K562 (cell line): Measurements from ENCODE around the gene LRP1B. TPM values are rescaled to one million over a fixed set of nuclear protein-coding genes. Genes with fewer than 3 reads are reported as not detected.

Experiments used
- ATAC-seq: fragments of 200-7000 bp; cut with Tn5 transposase; 3 replicates; pipeline ENCODE4 v1.9.1; 2020; ENCODE audit warnings: moderate library complexity
- BruUV-seq: library from RNA; stranded (reverse); fragments of 400-500 nt; replicated peaks from 2 replicates; lab custom pipeline; 2021; lab: Mats Ljungman, UMichigan
- CTCF ChIA-PET: fragments of 300-600 bp; formaldehyde crosslinking; extraction: SDS; loops from one replicate; lab custom pipeline; 2021; ENCODE audit warnings: low intra/inter-chr PET ratio; lab: Yijun Ruan, JAX
- POLR2A ChIA-PET: fragments of 300-600, 350-650 bp; sonication (Branson Sonifier 250); formaldehyde crosslinking; extraction: SDS; loops from one replicate; lab custom pipeline; 2021; ENCODE audit warnings: antibody characterized with exemption, inconsistent platforms; lab: Yijun Ruan, JAX
- DNase-seq, 4 experiments: peaks; one replicate each; pipeline versions ENCODE4 v3.0.0 to v3.0.0-alpha.2; 2011 to 2018; ENCODE audit warnings: low spot score in 3 of 4, mixed read lengths in 3 of 4; ENCODE audit errors: extremely low read depth in 1 of 4
- FAIRE-seq: peaks from 2 replicates; lab custom pipeline; 2011; peaks lifted over from hg19 to GRCh38; lab: Jason Lieb, UNC
- H2AFZ ChIP-seq: 2 replicates; pipeline ENCODE4 v1.6.0; 2011; ENCODE audit warnings: low read depth, low read length, control low read depth, inconsistent platforms
- H3K27ac ChIP-seq: fragments of 200-600 bp; 3 replicates; pipeline ENCODE4 v1.8.0; 2011; ENCODE audit warnings: low read depth, mild to moderate bottlenecking, control low read depth, inconsistent platforms, low read length, moderate library complexity, mixed read lengths; ENCODE audit errors: extremely low read depth
- H3K27me3 ChIP-seq, 2 experiments: fragments of 300-600 bp in 1 of 2; 2 replicates in 1 of 2; 3 replicates in 1 of 2; pipeline versions ENCODE4 v1.6.0 to v1.8.0; 2011; ENCODE audit warnings: inconsistent platforms in 2 of 2, low read length in 2 of 2, mild to moderate bottlenecking in 1 of 2, mixed read lengths in 1 of 2, moderate library complexity in 1 of 2; ENCODE audit not compliant: control insufficient read depth in 2 of 2, insufficient read depth in 2 of 2
- H3K36me3 ChIP-seq: fragments of 300-600 bp; 3 replicates; pipeline ENCODE4 v1.8.0; 2011; ENCODE audit warnings: mild to moderate bottlenecking, low read length, inconsistent platforms; ENCODE audit not compliant: control insufficient read depth, insufficient read depth
- H3K4me1 ChIP-seq, 2 experiments: fragments of 200-600 bp in 1 of 2; replicated peaks in 1 of 2; 2 replicates in 1 of 2; 3 replicates in 1 of 2; pipeline versions ENCODE4 v1.5.1 to v1.8.0; 2011; ENCODE audit warnings: inconsistent platforms in 2 of 2, low read length in 2 of 2, mild to moderate bottlenecking in 1 of 2, mixed read lengths in 1 of 2, moderate library complexity in 1 of 2; ENCODE audit not compliant: control insufficient read depth in 2 of 2, insufficient read depth in 2 of 2
- H3K4me2 ChIP-seq: 2 replicates; pipeline ENCODE4 v1.6.1; 2011; ENCODE audit warnings: low read length, control low read depth, inconsistent platforms, mixed read lengths; ENCODE audit not compliant: insufficient read depth
- H3K4me3 ChIP-seq: fragments of 200-600 bp; sonication (generic), shearing (Covaris generic); 2 replicates; pipeline ENCODE4 v1.5.1; 2016; ENCODE audit warnings: control low read depth, inconsistent platforms
- H3K79me2 ChIP-seq: fragments of 200-600 bp; 3 replicates; pipeline ENCODE4 v1.8.0; 2011; ENCODE audit warnings: low read length, inconsistent platforms; ENCODE audit not compliant: control insufficient read depth, insufficient read depth
- H3K9ac ChIP-seq, 2 experiments: 2 replicates each; pipeline versions ENCODE4 v1.6.0 to v1.6.1; 2011; ENCODE audit warnings: low read depth in 2 of 2, low read length in 2 of 2, control low read depth in 1 of 2, inconsistent platforms in 1 of 2, mild to moderate bottlenecking in 1 of 2, mixed read lengths in 1 of 2; ENCODE audit not compliant: insufficient read depth in 1 of 2
- H3K9me1 ChIP-seq: one replicate; pipeline ENCODE4 v1.6.0; 2011; ENCODE audit warnings: inconsistent platforms, mild to moderate bottlenecking, low read length, moderate library complexity; ENCODE audit not compliant: control insufficient read depth, insufficient read depth
- H3K9me3 ChIP-seq: replicated peaks from 2 replicates; pipeline ENCODE4 v1.5.1; 2011; ENCODE audit warnings: low read depth, low read length, inconsistent platforms; ENCODE audit not compliant: control insufficient read depth, insufficient read depth
- H4K20me1 ChIP-seq: replicated peaks from 2 replicates; pipeline ENCODE4 v1.6.1; 2011; ENCODE audit warnings: low read length, inconsistent platforms, mixed read lengths; ENCODE audit not compliant: control insufficient read depth, insufficient read depth
- HDAC2 ChIP-seq: fragments of 450-650 bp; IDR thresholded peaks from 2 replicates; pipeline ENCODE4 v1.6.1; 2016; ENCODE audit warnings: mild to moderate bottlenecking
- HDAC6 ChIP-seq: IDR thresholded peaks from 2 replicates; pipeline ENCODE4 v1.6.1; 2012; ENCODE audit warnings: low read depth, mild to moderate bottlenecking, control low read depth, inconsistent platforms, low read length, moderate library complexity
- NR4A1 ChIP-seq, 2 experiments: fragments of 250-450 bp in 1 of 2; fragments of 450-650 bp in 1 of 2; sonication (Bioruptor Pico) in 1 of 2; IDR thresholded peaks; 2 replicates each; pipeline versions ENCODE4 v1.4.0 to v1.6.1; 2016 to 2020; ENCODE audit warnings: mild to moderate bottlenecking in 2 of 2, missing compliant biosample characterization in 1 of 2, missing genetic modification characterization in 1 of 2, moderate library complexity in 1 of 2
- POLR2H ChIP-seq: IDR thresholded peaks from 2 replicates; pipeline ENCODE4 v1.6.1; 2016; ENCODE audit warnings: missing genetic modification characterization, low read depth, mild to moderate bottlenecking, control low read depth, missing compliant biosample characterization, moderate library complexity
- SUPT5H ChIP-seq: fragments of 450-650 bp; IDR thresholded peaks from 2 replicates; pipeline ENCODE4 v1.6.1; 2016
- U2AF2 ChIP-seq: fragments of 200-400 bp; formaldehyde crosslinking; optimal IDR thresholded peaks from 2 replicates; pipeline ENCODE3; 2017; ENCODE audit warnings: low read depth, mild to moderate bottlenecking, low read length
- ZBTB7A ChIP-seq: IDR thresholded peaks from 2 replicates; pipeline ENCODE4 v1.6.1; 2011; ENCODE audit warnings: low read depth, mild to moderate bottlenecking, low read length, moderate library complexity, borderline replicate concordance; ENCODE audit not compliant: control insufficient read depth
- ZEB2 ChIP-seq: fragments of 450-650 bp; IDR thresholded peaks from 2 replicates; pipeline ENCODE4 v1.6.1; 2016
- ZNF165 ChIP-seq: fragments of 250-450 bp; sonication (Bioruptor Pico); IDR thresholded peaks from 2 replicates; pipeline ENCODE4 v1.4.0; 2020; ENCODE audit warnings: borderline replicate concordance
- ZNF384 ChIP-seq: IDR thresholded peaks from 2 replicates; pipeline ENCODE4 v1.6.1; 2012; ENCODE audit warnings: low read depth, low read length, improper control_type of control experiment
- in situ Hi-C: fragments of 300-500 bp; cut with MboI; formaldehyde crosslinking; loops from 4 replicates; pipeline ENCODE4 v1.15.0; 2018; ENCODE audit warnings: inconsistent platforms, mixed read lengths
- intact Hi-C: fragments of 100-400 bp; cut with micrococcal nuclease; formaldehyde crosslinking; loops from 2 replicates; pipeline ENCODE4 v1.14.2; 2022
- polyA plus RNA-seq, 8 experiments: library from polyadenylated mRNA; depleted of rRNA in 4 of 8; stranded (reverse) in 5 of 8; unstranded in 3 of 8; fragments of >200 nt; fragmentation: Nextera tagmentation in 2 of 8; fragmentation: Illumina TruSeq in 1 of 8; extraction: Ambion mirVana in 2 of 8; extraction: Trizol in 1 of 8; gene quantifications; 2 replicates each; pipeline versions ENCODE4 v1.2.1 to v1.2.3, GENCODE V29; 2011 to 2014; ENCODE audit warnings: inconsistent platforms in 1 of 8, missing spikeins in 1 of 8
- total RNA-seq, 7 experiments: library from RNA; depleted of rRNA in 6 of 7; stranded (reverse); fragments of >200 nt in 6 of 7; fragmentation: Illumina TruSeq in 2 of 7; extraction: Trizol in 2 of 7; gene quantifications; 2 replicates each; pipeline versions ENCODE4 v1.2.1 to v1.2.3, GENCODE V29; 2011 to 2021; ENCODE audit warnings: low replicate concordance in 1 of 7
- TF ChIP-seq, protein P1 (sequence below): fragments of 250-450 bp; sonication (Bioruptor Pico); IDR thresholded peaks from 2 replicates; pipeline ENCODE4 v1.9.0; 2021; ENCODE audit warnings: mild to moderate bottlenecking
- TF ChIP-seq, protein P2 (sequence below): fragments of 450-650 bp; IDR thresholded peaks from 2 replicates; pipeline ENCODE4 v1.7.1; 2018; ENCODE audit warnings: mild to moderate bottlenecking, low read depth; ENCODE audit not compliant: partially characterized antibody

LRP1B gene
- total and polyA plus RNA-seq, 9 of the 15 experiments (the other 6 are each of a cell fraction or from before 2014, with no cell fraction given), result not detected

- H3K9ac ChIP-seq, result no peak overlapping the region
- intact Hi-C loops (no loop called here), in situ Hi-C loops (no loop called here)
- no peaks in the 10 kb centered on the region for H3K36me3 ChIP-seq
- no TSS peak for BruUV-seq
- FAIRE-seq, result no peak
- no peaks in the 10 kb centered on the region for H3K79me2 ChIP-seq
- H4K20me1 ChIP-seq, result no peaks in the 10 kb centered on the region
- CTCF ChIA-PET, result no interaction called here
- no peak overlapping the region for H3K27ac ChIP-seq
- H3K4me2 ChIP-seq, result no peak overlapping the region
- H3K27me3 ChIP-seq, result no peaks in the 10 kb centered on the region
- POLR2A ChIA-PET, result no interaction called here
- DNase-seq, result no peak
- H3K9me1 ChIP-seq, result no peaks in the 10 kb centered on the region
- TF ChIP-seq U2AF2, result no peak
- TF ChIP-seq ZNF165 (CRISPR knock-in tag), result no peak
- TF ChIP-seq SUPT5H, result no peak
- ATAC-seq, result no peak
- H2AFZ ChIP-seq, result no peak overlapping the region
- no peaks in the 10 kb centered on the region for H3K4me1 ChIP-seq
- no peaks in the 10 kb centered on the region for H3K9me3 ChIP-seq
- H3K4me3 ChIP-seq, result no peak overlapping the region
Observed at GRCh38 chr2:141113301-141113700, 1017.5 kb downstream of the LRP1B start.

- H3K9me3 ChIP-seq, result no peaks in the 10 kb centered on the region
- H3K9me1 ChIP-seq, result no peaks in the 10 kb centered on the region
- FAIRE-seq, result no peak
- in situ Hi-C loops, result no loop called here
- H2AFZ ChIP-seq, result no peak overlapping the region
- H3K36me3 ChIP-seq, result no peaks in the 10 kb centered on the region
- H3K79me2 ChIP-seq, result no peaks in the 10 kb centered on the region
- no peak overlapping the region for H3K4me2 ChIP-seq
- no peaks in the 10 kb centered on the region for H4K20me1 ChIP-seq
- no TSS peak for BruUV-seq
- TF ChIP-seq ZEB2 (no peak), ZBTB7A (no peak), ZNF384 (no peak), NR4A1 (CRISPR knock-in tag; IDR thresholded peaks at IDR 0.05) (no peak), NR4A1 (tag; IDR thresholded peaks at IDR 0.05) (no peak), POLR2H (tag) (no peak), HDAC6 (no peak), HDAC2 (no peak)
- TF ChIP-seq, protein P1, sequence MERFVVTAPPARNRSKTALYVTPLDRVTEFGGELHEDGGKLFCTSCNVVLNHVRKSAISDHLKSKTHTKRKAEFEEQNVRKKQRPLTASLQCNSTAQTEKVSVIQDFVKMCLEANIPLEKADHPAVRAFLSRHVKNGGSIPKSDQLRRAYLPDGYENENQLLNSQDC (CRISPR knock-in tag), result no peak
- TF ChIP-seq, protein P2, sequence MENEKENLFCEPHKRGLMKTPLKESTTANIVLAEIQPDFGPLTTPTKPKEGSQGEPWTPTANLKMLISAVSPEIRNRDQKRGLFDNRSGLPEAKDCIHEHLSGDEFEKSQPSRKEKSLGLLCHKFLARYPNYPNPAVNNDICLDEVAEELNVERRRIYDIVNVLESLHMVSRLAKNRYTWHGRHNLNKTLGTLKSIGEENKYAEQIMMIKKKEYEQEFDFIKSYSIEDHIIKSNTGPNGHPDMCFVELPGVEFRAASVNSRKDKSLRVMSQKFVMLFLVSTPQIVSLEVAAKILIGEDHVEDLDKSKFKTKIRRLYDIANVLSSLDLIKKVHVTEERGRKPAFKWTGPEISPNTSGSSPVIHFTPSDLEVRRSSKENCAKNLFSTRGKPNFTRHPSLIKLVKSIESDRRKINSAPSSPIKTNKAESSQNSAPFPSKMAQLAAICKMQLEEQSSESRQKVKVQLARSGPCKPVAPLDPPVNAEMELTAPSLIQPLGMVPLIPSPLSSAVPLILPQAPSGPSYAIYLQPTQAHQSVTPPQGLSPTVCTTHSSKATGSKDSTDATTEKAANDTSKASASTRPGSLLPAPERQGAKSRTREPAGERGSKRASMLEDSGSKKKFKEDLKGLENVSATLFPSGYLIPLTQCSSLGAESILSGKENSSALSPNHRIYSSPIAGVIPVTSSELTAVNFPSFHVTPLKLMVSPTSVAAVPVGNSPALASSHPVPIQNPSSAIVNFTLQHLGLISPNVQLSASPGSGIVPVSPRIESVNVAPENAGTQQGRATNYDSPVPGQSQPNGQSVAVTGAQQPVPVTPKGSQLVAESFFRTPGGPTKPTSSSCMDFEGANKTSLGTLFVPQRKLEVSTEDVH, result no peak
- TF ChIP-seq, all 486 proteins: peak for 0
- DNase-seq, result peak in 1 of 4 experiments; percentile 2
- ATAC-seq, result no peak
- no peaks in the 10 kb centered on the region for H3K4me1 ChIP-seq
- intact Hi-C loops, result no loop called here
- H3K27ac ChIP-seq, result no peak overlapping the region
- ChIA-PET POLR2A (no interaction called here), CTCF (no interaction called here)
- no peak overlapping the region for H3K9ac ChIP-seq
- no peaks in the 10 kb centered on the region for H3K27me3 ChIP-seq
- no peak overlapping the region for H3K4me3 ChIP-seq
Observed at GRCh38 chr2:141109633-141110032, 1021.2 kb downstream of the LRP1B start.
